ENCODE measurements around the gene PDAP1. TPM values are rescaled to one million over a fixed set of nuclear protein-coding genes. Genes with fewer than 3 reads are reported as not detected.

The PDAP1 gene
- total and polyA plus RNA-seq, 2 of the 13 experiments (the other 11 are each of a cell fraction or from before 2014, with no cell fraction given): 13.0 to 100 TPM

- TF ChIP-seq ZNF292 (CRISPR knock-in tag; IDR thresholded peaks at IDR 0.05; ENCODE audit: borderline replicate concordance, low read depth) (0 out of 2 replicates have a peak, but pooled peaks have one; percentile 24), BRD4 (CRISPR knock-in tag; IDR thresholded peaks at IDR 0.05) (no peak), MLLT10 (CRISPR knock-in tag; IDR thresholded peaks at IDR 0.05) (no peak), ERF (CRISPR knock-in tag; IDR thresholded peaks at IDR 0.05) (peak; percentile 93), TAF1 (CRISPR knock-in tag; IDR thresholded peaks at IDR 0.05) (peak; percentile 67), ZNF274 (CRISPR knock-in tag; IDR thresholded peaks at IDR 0.05) (no peak), ZNF160 (CRISPR knock-in tag; IDR thresholded peaks at IDR 0.05) (peak; percentile 78; the same call in 1 of the 2 replicates), EEA1 (CRISPR knock-in tag; IDR thresholded peaks at IDR 0.05; ENCODE audit: borderline replicate concordance) (0 out of 2 replicates have a peak, but pooled peaks have one; percentile 45), KDM6A (CRISPR knock-in tag; IDR thresholded peaks at IDR 0.05; ENCODE audit: low read depth) (no peak), KLF11 (CRISPR knock-in tag; IDR thresholded peaks at IDR 0.05) (no peak), SCMH1 (CRISPR knock-in tag; IDR thresholded peaks at IDR 0.05; ENCODE audit: borderline replicate concordance) (no peak), EZH2 (conservative IDR thresholded peaks at IDR 0.05; ENCODE audit: low read depth, low read length) (no peak), ZNF816 (CRISPR knock-in tag; IDR thresholded peaks at IDR 0.05; ENCODE audit: borderline replicate concordance) (0 out of 2 replicates have a peak, but pooled peaks have one; percentile 29), ZNF781 (CRISPR knock-in tag; IDR thresholded peaks at IDR 0.05; ENCODE audit: borderline replicate concordance, not compliant biosample characterization) (no peak), KAT8 (CRISPR knock-in tag; IDR thresholded peaks at IDR 0.05) (peak; percentile 92), ZNF296 (CRISPR knock-in tag; conservative IDR thresholded peaks at IDR 0.05) (no peak), MTA1 (CRISPR knock-in tag; IDR thresholded peaks at IDR 0.05; ENCODE audit: borderline replicate concordance) (no peak), PHB2 (IDR thresholded peaks at IDR 0.05; ENCODE audit: partially characterized antibody) (no peak), ZNF383 (CRISPR knock-in tag; IDR thresholded peaks at IDR 0.05; ENCODE audit: borderline replicate concordance) (no peak), ATRX (CRISPR knock-in tag; IDR thresholded peaks at IDR 0.05; ENCODE audit: borderline replicate concordance) (no peak), THAP7 (CRISPR knock-in tag; IDR thresholded peaks at IDR 0.05) (peak; percentile 97), ZNF260 (CRISPR knock-in tag; IDR thresholded peaks at IDR 0.05; ENCODE audit: borderline replicate concordance, low read depth) (no peak), ATF1 (CRISPR knock-in tag; IDR thresholded peaks at IDR 0.05) (no peak), ZNF549 (CRISPR knock-in tag; IDR thresholded peaks at IDR 0.05) (no peak)
- TF ChIP-seq, protein P1, sequence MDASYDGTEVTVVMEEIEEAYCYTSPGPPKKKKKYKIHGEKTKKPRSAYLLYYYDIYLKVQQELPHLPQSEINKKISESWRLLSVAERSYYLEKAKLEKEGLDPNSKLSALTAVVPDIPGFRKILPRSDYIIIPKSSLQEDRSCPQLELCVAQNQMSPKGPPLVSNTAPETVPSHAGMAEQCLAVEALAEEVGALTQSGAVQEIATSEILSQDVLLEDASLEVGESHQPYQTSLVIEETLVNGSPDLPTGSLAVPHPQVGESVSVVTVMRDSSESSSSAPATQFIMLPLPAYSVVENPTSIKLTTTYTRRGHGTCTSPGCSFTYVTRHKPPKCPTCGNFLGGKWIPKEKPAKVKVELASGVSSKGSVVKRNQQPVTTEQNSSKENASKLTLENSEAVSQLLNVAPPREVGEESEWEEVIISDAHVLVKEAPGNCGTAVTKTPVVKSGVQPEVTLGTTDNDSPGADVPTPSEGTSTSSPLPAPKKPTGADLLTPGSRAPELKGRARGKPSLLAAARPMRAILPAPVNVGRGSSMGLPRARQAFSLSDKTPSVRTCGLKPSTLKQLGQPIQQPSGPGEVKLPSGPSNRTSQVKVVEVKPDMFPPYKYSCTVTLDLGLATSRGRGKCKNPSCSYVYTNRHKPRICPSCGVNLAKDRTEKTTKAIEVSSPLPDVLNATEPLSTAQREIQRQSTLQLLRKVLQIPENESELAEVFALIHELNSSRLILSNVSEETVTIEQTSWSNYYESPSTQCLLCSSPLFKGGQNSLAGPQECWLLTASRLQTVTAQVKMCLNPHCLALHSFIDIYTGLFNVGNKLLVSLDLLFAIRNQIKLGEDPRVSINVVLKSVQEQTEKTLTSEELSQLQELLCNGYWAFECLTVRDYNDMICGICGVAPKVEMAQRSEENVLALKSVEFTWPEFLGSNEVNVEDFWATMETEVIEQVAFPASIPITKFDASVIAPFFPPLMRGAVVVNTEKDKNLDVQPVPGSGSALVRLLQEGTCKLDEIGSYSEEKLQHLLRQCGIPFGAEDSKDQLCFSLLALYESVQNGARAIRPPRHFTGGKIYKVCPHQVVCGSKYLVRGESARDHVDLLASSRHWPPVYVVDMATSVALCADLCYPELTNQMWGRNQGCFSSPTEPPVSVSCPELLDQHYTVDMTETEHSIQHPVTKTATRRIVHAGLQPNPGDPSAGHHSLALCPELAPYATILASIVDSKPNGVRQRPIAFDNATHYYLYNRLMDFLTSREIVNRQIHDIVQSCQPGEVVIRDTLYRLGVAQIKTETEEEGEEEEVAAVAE (CRISPR knock-in tag; IDR thresholded peaks at IDR 0.05; ENCODE audit: borderline replicate concordance): peak; percentile 81; the same call in 1 of the 2 replicates
These were observed 30.4 kb upstream of the PDAP1 start, which contains the start of the genes CPSF4 and PTCD1 (continued) for GRCh38 chr7:99438573-99439480.
